ENCODE data around the gene SALL3. TPM values are rescaled to one million over a fixed set of nuclear protein-coding genes. Genes with fewer than 3 reads are reported as not detected.

The SALL3 gene
- total and polyA plus RNA-seq, 2 of the 8 experiments (the other 6 are each of a cell fraction or from before 2014, with no cell fraction given) = 10.5 to 46.4 TPM

DNA sequence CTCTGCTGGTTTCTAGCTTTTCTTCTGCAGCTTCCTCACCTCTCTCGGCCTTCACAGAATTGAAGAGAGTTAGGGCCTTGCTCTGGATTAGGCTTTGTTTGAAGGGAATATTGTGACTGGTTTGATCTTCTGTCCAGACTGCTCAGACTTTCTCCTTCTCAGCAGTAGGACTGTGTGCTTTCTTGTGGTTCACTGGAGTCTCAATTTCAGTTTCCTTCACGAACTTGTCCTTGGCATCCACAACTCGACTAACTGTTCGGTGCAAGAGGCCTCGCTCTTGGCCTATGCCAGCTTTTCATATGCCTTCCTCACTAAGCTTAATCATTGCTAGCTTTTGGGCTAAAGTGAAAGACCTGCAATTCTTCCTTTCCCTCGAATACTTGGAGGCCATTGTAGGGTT, 18.9 kb upstream of the SALL3 start (continued):
- no peak for TF ChIP-seq SP2 (IDR thresholded peaks at IDR 0.05; ENCODE audit: low read length)
- no peak for TF ChIP-seq RXRA (IDR thresholded peaks at IDR 0.05; ENCODE audit: insufficient read depth, low read depth, low read length)
- no peak for TF ChIP-seq POLR2AphosphoS5 (IDR thresholded peaks at IDR 0.05; ENCODE audit: low read depth, low read length)

All from H1 (cell line).